HG02943 (cell line): Measurements from ENCODE around the gene SLC25A10.
"Not testable (repeated sequence)": the region's sequence is repeated elsewhere in the genome, so short reads cannot be mapped to it uniquely, and the experiment has no call there.

Source experiments
- ATAC-seq: cut with Tn5 transposase; IDR thresholded peaks from one replicate; pipeline ENCODE4 v1.9.1; 2021; ENCODE audit warnings: mild to moderate bottlenecking, low read depth, moderate library complexity; ENCODE audit not compliant: unreplicated experiment

SLC25A10 gene

GRCh38 chr17:81711814-81712467 is at the start of gene SLC25A10:
Gene SLC25A10 (plus strand): TSS chr17:81712284. CDS start chr17:81712427, 143 bp downstream.
- no peak for ATAC-seq

- ATAC-seq = no peak
These were observed 48.0 kb upstream of the SLC25A10 start for GRCh38 chr17:81664051-81664470.

GRCh38 chr17:81665205-81666091 is 46.6 kb upstream of the SLC25A10 start:
- ATAC-seq = no peak

GRCh38 chr17:81666092-81666341 is 46.1 kb upstream of the SLC25A10 start:
- no peak for ATAC-seq

- peak; percentile 88 for ATAC-seq
These were observed 45.5 kb upstream of the SLC25A10 start, which contains the start of the genes CCDC137 and OXLD1 for GRCh38 chr17:81666342-81667191. Gene CCDC137 (plus strand): TSS chr17:81666737. CDS start chr17:81666767, 30 bp downstream. Gene OXLD1 (minus strand): TSS chr17:81666605. CDS start chr17:81666577, 28 bp downstream.

- no peak for ATAC-seq
These were observed 44.3 kb upstream of the SLC25A10 start for GRCh38 chr17:81667754-81668153.

- ATAC-seq = no peak
These were observed 39.6 kb upstream of the SLC25A10 start for GRCh38 chr17:81672504-81672903.

- no peak for ATAC-seq
These were observed 39.1 kb upstream of the SLC25A10 start for GRCh38 chr17:81672954-81673353.

GRCh38 chr17:81673561-81674258 is 38.4 kb upstream of the SLC25A10 start:
- no peak for ATAC-seq

- not testable (repeated sequence) for ATAC-seq
These were observed 36.4 kb upstream of the SLC25A10 start for GRCh38 chr17:81675515-81676221.

- no peak for ATAC-seq
These were observed 35.2 kb upstream of the SLC25A10 start for GRCh38 chr17:81676906-81677305.

GRCh38 chr17:81680150-81680549 is 31.9 kb upstream of the SLC25A10 start:
- no peak for ATAC-seq

- ATAC-seq = no peak
These were observed 30.4 kb upstream of the SLC25A10 start for GRCh38 chr17:81681672-81682071.

GRCh38 chr17:81682565-81683207 is 29.4 kb upstream of the SLC25A10 start:
- no peak for ATAC-seq

- ATAC-seq = peak; percentile 2
These were observed 28.9 kb upstream of the SLC25A10 start for GRCh38 chr17:81683208-81683583.

- peak; percentile 90 for ATAC-seq
These were observed 28.3 kb upstream of the SLC25A10 start, which contains the start of the genes ARL16 and HGS for GRCh38 chr17:81683584-81684441. Gene ARL16 (minus strand): TSS chr17:81683797. CDS start chr17:81683753, 44 bp downstream. Gene HGS (plus strand): TSS chr17:81684011. CDS start chr17:81684067, 56 bp downstream.

- ATAC-seq = no peak
These were observed 27.6 kb upstream of the SLC25A10 start for GRCh38 chr17:81684442-81684911.

GRCh38 chr17:81685108-81685507 is 27.0 kb upstream of the SLC25A10 start:
- no peak for ATAC-seq
